Right atrium auricular region (tissue), 2 donors: Measurements from ENCODE around the gene TCF7L2. TPM values are rescaled to one million over a fixed set of nuclear protein-coding genes. Genes with fewer than 3 reads are reported as not detected.

Experiments
- DNase-seq: peaks from one replicate; pipeline ENCODE4 v3.0.0-alpha.2; 2019; ENCODE audit warnings: low spot score
- H3K27ac ChIP-seq, 2 donors: fragments of 200-600 bp; sonication (generic); 1 replicate in 1 of 2; 2 replicates in 1 of 2; pipeline ENCODE4 v1.5.1; 2016 to 2019
- H3K27me3 ChIP-seq, 2 donors: fragments of 200-600 bp; sonication (generic); one replicate each; pipeline versions ENCODE4 v1.5.1 to v1.6.0; 2017 to 2019
- H3K36me3 ChIP-seq: fragments of 200-600 bp; sonication (generic); one replicate; pipeline ENCODE4 v1.5.1; 2016
- H3K4me1 ChIP-seq, 2 donors: fragments of 200-600 bp; sonication (generic); one replicate each; pipeline versions ENCODE4 v1.5.1 to v1.6.0; 2017 to 2019
- H3K4me3 ChIP-seq, 2 donors: fragments of 200-600 bp; sonication (generic); 1 replicate in 1 of 2; 2 replicates in 1 of 2; pipeline ENCODE4 v1.5.1; 2017 to 2019; ENCODE audit warnings: mild to moderate bottlenecking in 1 of 2, moderate library complexity in 1 of 2
- H3K9me3 ChIP-seq, 2 donors: fragments of 200-600 bp; sonication (generic); one replicate each; pipeline ENCODE4 v1.5.1; 2019
- total RNA-seq, 2 donors: library from RNA; depleted of rRNA; stranded (reverse); fragments of >200 nt; gene quantifications; one replicate each; pipeline ENCODE4 v1.1.0, GENCODE V29; 2016
- TF ChIP-seq, protein P1 (sequence below), 2 donors: fragments of 200-600 bp; sonication (generic); IDR thresholded peaks; one replicate each; pipeline ENCODE4 v1.5.1; 2019; ENCODE audit warnings: antibody characterized with exemption in 2 of 2

Gene TCF7L2
- total RNA-seq, 2 donors from 2014 or later: 8.5 to 11.3 TPM

DNA sequence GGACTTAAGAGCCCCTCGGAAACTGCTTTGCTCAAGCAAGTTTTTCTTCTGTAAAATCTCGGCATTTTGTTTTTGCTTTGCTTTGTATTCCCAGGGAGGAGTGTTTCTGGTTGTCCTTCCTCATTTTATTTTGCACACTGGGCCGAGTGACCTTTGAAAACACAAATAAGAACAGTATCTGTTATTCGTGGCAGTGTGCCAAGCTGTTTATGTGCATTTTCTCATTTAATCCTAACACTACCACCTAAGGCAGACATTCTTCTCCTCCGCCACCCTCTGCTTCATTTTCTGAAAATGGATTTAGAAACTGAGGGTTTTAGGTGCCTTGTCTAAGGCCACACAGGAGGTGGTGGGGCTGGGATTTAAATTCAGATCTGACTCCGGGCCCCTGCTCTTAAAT, 218.5 kb downstream of the TCF7L2 start:
- Histone ChIP-seq H3K9me3 (no peaks in the 10 kb centered on the region), H3K27me3 (no peaks in the 10 kb centered on the region), H3K27ac (no peak overlapping the region), H3K4me3 (no peak overlapping the region), H3K36me3 (peaks cover 13% of the 10 kb centered on the region), H3K4me1 (no peaks in the 10 kb centered on the region)
- TF ChIP-seq, protein P1, sequence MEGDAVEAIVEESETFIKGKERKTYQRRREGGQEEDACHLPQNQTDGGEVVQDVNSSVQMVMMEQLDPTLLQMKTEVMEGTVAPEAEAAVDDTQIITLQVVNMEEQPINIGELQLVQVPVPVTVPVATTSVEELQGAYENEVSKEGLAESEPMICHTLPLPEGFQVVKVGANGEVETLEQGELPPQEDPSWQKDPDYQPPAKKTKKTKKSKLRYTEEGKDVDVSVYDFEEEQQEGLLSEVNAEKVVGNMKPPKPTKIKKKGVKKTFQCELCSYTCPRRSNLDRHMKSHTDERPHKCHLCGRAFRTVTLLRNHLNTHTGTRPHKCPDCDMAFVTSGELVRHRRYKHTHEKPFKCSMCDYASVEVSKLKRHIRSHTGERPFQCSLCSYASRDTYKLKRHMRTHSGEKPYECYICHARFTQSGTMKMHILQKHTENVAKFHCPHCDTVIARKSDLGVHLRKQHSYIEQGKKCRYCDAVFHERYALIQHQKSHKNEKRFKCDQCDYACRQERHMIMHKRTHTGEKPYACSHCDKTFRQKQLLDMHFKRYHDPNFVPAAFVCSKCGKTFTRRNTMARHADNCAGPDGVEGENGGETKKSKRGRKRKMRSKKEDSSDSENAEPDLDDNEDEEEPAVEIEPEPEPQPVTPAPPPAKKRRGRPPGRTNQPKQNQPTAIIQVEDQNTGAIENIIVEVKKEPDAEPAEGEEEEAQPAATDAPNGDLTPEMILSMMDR (IDR thresholded peaks at IDR 0.05): no peak
- no peak for DNase-seq

DNA sequence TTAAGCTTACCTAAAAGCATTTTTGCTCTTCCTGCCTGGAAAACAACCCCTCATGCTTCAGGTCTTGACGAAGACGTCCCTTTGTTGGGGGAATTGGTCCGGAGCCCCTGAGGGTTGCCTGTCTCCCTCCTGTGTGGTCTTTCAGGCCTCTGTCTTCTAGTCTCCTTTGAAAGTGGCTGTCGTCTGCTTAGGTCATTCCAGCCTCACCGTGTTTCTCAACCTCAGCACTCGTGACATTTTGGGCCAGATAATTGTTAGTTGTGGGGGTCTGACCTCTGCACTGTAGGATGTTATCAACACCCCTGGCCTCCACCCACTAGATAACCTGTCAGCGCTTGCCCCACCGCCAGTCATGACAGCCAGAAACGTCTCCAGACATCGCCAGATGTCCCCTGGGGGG, 219.1 kb downstream of the TCF7L2 start:
- H3K27ac ChIP-seq: no peak overlapping the region
- no peak for DNase-seq
- H3K9me3 ChIP-seq: no peaks in the 10 kb centered on the region
- H3K4me3 ChIP-seq: no peak overlapping the region
- H3K36me3 ChIP-seq: peaks cover 13% of the 10 kb centered on the region
- H3K27me3 ChIP-seq: no peaks in the 10 kb centered on the region
- H3K4me1 ChIP-seq: no peaks in the 10 kb centered on the region
- TF ChIP-seq, protein P1 (IDR thresholded peaks at IDR 0.05): no peak

DNA sequence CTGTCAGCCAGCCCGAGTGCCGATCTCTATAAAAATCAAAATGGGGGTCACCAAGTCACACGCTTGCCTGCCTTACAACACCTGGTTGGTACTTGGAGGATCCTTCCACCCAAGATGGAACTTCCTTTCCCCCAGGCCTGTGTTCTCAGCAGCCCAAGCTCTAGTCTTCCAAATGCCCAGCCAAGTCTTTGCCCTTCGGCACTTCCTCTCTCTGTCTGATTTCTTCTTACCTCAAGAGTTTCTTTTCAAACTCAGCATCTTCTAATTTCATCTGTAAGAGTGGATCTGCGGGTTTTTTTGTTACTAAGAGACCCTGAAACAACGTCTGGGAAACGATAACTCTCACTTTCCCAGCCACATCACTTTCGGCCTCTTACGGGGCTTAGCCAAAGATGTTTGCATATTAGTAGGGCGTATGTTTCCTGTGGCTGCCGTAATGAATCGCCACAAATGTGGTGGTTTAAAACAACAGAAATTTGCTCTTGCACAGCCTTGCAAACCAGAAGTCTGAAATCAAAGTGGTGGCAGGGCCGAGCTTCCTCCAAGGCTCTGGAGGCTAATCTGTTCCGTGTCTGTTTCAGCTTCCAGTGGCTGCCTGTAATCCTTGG, 219.9 kb downstream of the TCF7L2 start:
- TF ChIP-seq, protein P1 (IDR thresholded peaks at IDR 0.05): no peak
- no peak overlapping the region for H3K4me3 ChIP-seq

DNA sequence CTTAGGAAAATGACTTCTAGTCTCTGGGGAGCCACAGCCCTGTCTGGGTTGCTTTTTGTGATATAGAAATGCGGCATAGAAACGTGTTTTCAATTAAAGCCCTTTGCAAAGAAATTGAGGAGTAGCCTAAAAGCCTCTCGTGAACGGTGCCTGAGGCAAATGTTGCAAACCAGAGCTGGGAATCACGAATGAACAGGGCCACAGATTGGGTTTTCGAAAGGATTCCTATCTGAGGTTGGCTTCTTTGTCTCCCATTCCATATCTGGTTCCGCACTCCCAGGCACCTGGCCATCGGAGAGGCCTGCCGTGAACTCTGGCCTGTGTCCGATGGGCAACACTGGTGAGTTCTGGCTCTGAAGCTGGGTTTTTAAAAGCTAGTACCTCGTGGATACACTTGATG, 221.6 kb downstream of the TCF7L2 start:
- Histone ChIP-seq H3K27me3 (no peaks in the 10 kb centered on the region), H3K4me3 (no peak overlapping the region), H3K36me3 (no peaks in the 10 kb centered on the region), H3K27ac (no peak overlapping the region), H3K9me3 (no peaks in the 10 kb centered on the region), H3K4me1 (peaks cover 0 to 1% of the 10 kb centered on the region in 2 donors)
- TF ChIP-seq, protein P1 (IDR thresholded peaks at IDR 0.05): no peak
- peak; percentile 50 for DNase-seq

More for the DNA sequence above, 219.9 kb downstream of the TCF7L2 start:
- Histone ChIP-seq H3K27ac (no peak overlapping the region), H3K9me3 (no peaks in the 10 kb centered on the region), H3K27me3 (no peaks in the 10 kb centered on the region), H3K4me1 (no peaks in the 10 kb centered on the region), H3K36me3 (peaks cover 13% of the 10 kb centered on the region)
- no peak for DNase-seq

DNA sequence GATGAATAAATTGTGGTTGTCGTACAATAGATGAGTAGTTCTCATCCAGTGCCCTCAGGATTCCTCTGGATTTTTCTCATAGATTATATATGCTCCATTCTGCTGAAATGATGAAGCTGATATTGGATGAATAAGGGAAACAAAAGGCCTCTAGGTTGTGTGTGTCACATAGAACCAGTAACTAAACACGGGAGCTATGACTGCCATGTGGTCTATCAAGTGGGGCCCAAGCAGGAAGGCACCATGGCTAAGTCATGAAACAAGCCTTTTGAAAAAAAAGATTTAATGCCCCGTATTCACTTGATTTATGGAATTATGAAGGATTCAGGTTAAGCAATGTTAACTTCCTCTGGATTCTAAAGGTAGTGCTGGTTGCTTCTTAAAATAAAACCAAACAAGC, 225.1 kb downstream of the TCF7L2 start:
- Histone ChIP-seq H3K4me1 (peaks cover 0 to 13% of the 10 kb centered on the region in 2 donors), H3K4me3 (no peak overlapping the region), H3K27me3 (no peaks in the 10 kb centered on the region), H3K9me3 (no peaks in the 10 kb centered on the region), H3K27ac (no peak overlapping the region), H3K36me3 (no peaks in the 10 kb centered on the region)
- TF ChIP-seq, protein P1 (IDR thresholded peaks at IDR 0.05): no peak
- DNase-seq: no peak
